GM18870 (cell line): ENCODE measurements around the gene SIRPB1.
"Not testable (repeated sequence)": the region's sequence is repeated elsewhere in the genome, so short reads cannot be mapped to it uniquely, and the experiment has no call there.

Source experiments
- ATAC-seq: cut with Tn5 transposase; IDR thresholded peaks from one replicate; pipeline ENCODE4 v1.9.1; 2021; ENCODE audit warnings: moderate library complexity; ENCODE audit not compliant: unreplicated experiment

The SIRPB1 gene

DNA sequence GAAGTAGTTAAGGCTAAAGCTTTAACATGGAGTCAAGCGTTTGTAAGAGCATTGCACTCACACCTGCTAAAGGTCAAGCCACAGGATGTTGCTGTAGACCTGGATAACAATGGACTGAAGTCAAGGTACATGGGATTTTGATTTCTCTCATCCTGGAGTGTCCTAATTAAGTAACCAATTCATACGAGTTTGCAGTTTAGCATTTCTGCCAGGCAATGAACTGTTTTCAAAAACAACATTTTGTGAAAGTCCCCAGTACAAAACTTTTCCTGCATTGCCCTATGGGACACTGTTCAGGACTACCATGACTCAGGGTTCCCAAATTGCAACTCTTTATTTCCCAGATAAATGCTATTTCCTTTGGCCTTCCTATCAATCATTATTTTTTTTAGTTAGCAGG, 17.4 kb upstream of the SIRPB1 start:
- no peak for ATAC-seq

DNA sequence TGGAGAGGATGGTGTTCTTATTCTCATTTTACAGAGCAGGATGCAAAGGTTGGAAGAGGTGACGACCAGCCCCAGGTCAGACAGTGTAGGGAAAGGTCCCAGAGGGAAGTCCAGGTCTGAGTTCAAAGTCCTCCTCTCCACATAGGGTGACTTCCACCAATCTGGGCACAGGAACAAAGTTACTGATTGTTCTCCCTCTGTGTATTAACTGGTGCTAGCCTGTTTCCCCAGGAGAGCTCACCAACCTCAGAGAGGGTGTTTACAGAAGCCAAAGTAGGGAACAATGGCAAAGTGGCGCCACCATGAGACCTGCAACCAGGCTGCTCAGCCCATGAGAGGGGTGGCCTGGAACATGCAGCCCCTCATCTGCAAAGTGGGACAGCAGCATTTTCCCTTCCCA, 16.8 kb upstream of the SIRPB1 start:
- ATAC-seq, result no peak

DNA sequence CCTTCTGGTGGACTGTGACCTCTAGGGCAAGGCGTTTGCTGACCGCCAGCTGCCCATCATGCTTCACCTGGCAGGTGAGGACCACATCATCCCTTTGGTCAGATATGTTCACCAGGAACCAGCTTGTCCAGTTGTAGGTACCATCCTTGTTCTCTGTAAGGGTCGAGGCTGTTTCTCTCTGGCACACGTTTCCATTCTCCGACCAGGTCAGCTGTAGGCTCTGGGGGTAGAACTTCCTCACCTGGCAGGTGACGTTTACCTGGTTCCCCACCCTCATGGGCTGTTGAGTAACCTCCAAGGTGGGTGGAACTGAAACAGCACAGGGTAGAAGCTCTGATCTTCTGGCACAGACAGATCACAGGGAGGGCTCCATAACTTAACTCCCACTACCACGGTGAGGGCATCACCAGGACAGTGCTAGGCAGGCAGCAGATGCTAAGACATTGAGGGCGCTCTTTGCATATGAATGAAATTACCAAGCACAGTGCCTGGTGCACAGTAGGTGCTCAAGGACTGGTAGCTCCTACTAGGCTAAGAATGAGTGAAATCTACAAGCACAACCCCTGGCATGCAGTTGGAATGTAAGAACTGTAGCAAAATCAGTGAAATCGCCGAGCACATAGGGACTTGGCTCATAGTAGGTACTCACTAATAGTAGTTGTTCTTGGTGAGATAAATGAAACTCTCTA, 15.6 kb upstream of the SIRPB1 start:
- ATAC-seq, result no peak

DNA sequence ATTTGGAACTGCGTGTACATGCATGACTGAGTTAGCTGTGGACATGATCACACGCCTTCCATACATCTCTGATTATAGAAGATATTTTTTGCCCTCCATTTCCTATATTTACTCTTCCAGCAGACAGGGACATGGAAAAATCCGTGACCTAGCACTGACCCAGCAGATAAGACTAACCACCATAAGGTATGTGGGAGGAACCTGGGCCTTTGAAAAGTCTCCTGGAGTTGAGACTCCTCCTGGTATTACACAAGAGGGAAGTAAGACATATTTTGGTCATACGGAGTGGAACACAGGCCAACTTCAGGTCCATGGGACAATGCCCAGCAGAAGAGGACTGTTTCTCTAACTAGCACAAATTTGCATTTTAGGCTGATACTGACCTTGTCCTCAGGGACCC, 13.7 kb upstream of the SIRPB1 start:
- no peak for ATAC-seq

DNA sequence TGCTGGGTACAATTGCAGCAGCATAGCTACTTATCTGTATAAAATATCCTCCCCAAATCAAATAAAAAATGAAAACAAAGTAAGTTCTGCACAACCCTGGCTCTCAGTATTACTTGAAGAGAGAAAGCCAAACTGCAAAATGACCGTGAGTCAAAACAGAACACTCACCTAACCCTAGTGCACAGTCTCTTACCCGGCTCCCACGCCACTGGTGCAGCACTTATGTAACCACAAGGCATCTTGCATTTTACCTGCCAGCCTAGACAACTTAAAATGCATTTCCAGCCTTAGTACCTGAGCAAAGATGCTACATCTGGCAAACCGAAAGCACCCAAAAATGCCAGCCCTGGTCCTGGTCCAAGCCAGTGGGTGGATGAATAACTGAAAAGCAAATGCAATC, 12.4 kb upstream of the SIRPB1 start:
- ATAC-seq, result no peak

DNA sequence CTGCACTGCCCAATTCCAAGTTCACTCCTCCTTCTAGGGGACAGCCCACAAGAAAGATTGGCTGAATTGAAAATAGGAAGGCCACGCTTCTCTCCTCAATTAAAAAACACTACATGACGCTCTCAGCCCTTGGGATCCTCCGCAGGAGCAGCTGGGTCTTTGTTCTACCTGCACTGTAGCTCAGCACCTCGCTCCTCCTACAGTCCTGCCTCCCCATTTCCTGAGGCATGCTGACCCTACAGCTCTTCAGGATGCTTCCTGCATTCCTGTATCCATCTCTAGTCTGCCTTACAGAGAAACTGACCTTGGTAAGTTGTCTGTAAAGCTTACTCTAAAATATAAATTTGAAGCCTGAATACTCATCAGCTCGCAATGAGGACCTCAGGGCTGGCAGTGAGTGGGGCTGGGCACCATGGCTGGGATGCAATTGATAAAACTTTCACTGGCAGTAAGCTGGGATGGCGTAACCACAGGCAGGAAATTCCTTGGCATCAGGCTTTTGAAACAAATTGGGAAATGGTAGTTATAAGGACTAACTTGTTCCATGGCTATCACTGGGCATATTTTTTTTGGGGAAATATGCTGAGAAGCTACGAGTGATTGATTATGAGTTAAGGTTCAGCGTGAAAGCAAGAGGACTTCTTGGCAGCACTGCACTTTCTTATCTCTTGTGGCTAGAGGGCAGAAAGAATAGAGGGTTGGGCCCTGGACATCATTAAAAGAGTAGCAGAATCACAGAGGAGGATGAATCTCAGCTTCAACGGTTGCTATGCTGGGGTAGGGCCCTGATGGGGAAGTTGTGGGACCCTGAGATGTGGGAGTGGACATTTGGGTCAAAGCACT, 11.7 kb upstream of the SIRPB1 start:
- ATAC-seq, result no peak

DNA sequence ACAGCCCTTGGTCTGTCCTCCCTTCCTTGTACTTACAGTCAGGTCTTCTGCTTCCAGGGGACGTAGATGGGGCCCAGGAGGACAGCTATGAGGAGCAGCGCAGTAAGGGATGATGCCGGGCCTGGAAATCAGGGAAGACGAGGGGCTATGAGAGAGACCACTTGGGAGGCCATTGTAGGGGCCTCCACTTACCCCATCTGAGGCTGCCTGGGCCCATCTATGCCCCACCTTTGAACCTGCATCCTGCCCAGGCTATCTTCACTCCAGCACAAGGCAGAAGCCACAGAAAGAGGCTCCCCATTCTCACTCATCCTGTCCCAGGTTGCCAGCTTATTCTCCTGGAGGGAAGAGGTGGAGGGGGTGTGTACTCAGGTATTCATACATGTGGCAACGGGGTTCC, 10.4 kb upstream of the SIRPB1 start:
- no peak for ATAC-seq

DNA sequence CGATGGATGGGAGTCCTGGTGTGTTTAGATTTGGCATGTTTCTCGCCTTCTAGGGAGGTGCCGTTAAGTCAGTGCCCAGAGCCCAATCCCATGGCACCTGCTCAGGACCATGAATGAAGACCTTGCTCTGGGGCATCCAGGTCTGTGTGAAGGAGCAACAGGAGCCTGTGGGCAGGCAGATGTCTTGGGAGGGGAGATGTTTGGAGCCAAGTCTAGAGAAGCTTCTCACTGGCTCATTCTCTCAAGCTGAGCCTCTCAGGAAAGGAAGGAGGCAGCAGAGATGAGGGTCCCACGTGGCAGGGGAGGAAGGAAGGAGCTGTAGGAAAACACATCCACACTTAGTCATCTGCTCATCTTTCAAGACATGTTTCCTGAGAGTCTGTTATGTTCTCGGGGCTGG, 9.5 kb upstream of the SIRPB1 start:
- no peak for ATAC-seq

DNA sequence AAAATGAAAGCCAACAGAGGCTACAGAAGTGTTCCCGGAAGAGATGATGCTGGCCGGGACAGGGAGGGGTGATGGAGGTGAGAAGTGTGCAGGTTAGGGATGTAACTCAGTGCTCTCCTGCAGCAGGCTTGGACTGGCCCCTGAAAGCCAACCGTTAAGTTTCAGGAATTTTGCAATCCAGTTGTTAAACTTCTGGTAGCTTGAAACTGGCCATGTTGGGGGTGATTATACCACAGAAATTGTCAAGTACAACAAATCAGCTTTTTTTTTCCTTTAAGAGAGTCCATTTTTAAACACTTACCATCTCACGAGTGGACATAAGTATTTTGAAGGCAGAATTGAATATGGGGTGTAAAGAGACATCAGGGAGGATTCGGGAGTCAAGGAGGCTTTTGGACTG, 8.8 kb upstream of the SIRPB1 start:
- no peak for ATAC-seq

DNA sequence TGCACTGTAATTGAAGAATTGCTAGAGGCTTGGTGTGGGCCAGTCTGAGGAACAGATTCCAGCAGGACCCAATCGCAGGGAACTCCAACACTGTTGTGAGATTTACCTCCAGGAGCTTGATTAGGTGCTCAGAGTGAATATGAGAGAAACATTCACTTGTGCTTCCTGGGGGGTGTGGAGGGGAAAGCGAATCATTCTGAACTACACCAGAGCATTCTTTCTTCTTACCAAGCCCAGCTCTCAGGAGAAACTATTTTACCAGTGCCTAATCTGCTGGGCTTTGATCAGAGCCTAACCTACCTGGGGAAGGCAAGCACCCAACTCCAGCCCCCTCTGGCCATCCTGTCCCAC, 7.4 kb upstream of the SIRPB1 start:
- no peak for ATAC-seq

DNA sequence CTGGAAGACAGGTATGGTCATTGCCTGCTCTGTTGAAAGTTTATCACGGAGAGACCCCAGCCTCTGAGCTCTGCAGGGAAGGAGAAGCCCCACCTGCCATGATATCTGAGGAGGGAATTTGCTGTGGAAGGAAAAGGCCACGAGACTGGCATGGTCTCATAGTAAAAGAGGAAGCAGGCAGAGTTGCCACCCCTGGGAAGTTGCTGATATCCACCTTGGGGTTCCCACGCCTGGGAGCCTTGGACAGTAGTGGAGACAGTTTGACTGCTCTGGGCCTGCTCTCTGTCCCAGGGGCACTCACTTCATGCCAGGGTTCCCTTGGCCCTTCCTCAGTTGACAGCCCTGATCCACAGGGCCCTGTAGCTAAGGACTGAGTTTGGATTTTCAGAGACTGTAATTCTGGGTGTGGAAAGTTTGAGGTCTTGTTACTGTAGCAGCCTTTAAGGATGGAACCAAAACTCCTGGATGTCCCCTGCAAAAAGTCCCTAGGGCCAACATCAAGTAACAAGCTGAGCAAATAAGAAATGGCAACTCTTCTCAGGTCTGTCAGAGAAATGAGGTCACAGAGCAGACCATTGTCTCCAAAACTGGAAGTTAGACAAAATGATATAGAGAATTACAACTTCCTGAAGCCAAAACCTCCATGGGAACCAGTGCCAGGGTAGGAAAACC, 6.9 kb upstream of the SIRPB1 start:
- no peak for ATAC-seq

DNA sequence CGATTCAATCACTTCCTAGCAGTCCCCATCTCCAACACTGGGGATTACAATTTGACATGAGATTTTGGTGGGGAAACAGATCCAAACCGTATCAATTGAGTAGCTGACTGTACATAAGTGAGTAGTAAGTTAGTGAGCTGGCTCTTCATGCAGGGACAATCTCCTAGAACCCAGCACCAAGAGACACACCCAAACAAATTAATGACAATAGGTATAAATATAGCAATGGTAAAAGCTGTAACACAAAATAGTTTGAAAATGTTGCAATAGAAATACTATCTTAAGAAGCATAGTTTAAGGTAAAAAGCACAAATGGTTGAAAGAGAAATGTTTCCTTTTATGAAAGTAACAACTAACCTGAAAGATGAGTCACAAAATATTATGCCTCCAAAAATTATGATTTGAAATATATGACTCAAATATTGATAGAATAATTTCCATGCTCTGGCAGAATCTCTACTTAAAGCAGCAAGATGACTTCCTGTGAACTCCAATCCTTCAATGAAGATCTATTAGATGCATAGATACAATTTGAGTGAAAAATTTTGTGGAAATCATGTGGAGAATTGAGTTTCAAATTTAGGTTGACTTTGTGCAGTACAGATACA, 5.4 kb upstream of the SIRPB1 start:
- no peak for ATAC-seq

DNA sequence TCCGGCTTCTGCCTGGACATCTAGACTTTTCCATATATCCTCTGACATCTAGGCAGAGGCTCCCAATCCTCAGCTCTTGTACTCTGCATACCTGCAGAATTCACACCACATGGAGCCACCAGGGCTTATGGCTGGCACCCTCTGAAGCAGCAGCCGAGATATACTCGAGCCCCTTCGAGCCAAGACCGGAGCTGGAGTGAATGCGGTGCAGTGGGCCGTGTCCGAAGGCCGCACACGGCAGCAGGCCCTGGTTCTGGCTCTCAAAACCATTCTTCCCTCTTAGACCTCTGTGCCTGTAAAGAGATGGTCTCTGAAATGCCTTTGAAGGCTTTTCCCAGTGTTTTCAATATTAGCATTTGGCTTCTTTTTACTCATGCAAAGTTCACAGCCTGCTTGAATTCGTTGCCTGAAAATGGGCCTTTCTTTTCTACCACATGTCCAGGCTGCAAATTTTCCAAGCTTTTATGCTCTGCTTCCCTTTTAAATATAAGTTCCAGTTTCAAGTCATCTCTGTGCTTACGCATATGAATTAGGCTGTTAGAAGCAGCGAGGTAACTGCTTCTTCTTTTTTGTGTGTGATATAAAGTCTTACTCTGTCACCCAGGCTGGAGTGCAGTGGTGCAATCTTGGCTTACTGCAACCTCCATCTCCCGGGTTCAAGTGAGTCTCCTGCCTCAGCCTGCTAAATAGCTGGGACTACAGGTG, 3.8 kb upstream of the SIRPB1 start:
- no peak for ATAC-seq

DNA sequence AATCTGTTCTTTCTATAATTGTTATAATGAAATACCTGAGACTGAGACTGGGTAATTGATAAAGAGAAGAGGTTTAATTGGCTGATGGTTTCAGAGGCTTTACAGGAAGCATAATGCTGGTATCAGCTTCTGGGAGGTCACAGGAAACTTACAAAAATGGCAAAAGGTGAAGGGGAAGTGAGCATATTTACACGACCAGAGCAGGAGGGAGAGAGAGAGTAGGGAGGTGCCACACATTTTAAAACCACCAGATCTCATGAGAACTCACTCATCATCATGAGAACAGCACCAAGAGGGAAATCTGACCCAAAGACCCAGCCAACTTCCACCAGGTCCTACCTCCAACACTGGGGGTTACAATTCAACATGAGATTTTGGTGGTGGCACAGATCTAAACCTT, 2.6 kb upstream of the SIRPB1 start:
- ATAC-seq, result no peak

DNA sequence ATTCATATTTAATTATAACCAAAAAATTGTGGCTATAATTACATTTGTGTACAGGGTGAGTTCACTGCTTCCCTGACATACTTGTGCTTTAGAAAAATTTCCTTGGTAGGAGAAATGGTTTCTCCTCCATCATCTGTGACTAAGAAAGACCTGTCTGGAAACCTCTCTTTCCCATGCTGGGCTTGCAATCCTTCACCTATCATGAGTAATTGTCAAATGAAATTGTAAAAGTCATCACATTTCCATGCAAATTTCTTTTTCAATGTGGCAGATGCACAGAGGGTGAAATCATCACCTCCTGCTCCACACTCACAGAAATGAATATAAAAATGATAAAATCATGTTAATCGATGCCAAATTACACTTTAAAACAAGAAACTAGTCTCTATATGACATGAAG, 1.5 kb upstream of the SIRPB1 start:
- no peak for ATAC-seq

DNA sequence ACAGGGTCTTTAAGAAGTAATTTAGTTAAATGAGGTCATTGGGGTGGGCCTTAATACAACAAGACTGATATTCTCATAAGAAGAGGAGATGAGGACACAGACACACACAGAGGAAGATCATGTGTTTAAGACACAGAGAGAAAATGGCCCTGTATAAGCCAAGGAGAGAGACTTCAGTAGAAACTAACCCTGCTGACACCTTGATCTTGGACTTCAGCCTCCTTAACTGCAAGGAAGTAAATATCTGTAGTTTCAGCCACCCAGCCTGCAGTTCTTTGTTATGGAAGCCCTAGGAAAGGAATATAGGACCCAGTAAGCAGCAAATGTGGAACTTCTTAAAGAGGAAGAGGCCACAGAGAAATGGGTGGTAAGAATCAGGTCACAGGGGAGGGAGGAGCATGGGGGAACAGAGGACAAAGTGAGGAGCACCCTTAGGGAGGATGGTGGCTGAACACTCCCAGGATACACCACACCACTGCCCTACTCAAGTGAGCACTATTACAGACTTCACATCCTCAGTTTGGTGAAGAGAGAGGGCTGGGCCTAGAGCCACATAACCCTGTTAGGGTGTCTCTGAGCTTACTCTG, 762 bp downstream of the SIRPB1 start:
- no peak for ATAC-seq

DNA sequence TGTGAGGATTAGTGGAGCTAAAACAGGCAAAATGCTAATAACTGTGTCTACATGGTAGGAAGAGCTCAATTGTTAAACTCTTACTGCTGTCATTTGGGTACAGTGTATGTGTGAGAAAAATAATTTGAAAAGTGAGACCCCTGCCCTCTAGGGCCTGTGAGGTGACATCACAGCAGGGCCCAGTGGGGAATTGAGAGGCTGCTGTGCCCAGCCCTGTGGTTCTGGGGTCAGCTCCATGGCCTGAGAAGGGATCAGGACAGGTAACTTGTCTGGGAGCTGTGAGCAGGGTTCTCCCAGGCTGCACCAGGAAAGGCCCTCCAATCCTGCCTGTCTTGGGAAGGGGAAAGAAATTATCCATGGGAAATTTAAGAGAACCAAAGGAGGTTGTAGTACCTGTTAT, 1.3 kb downstream of the SIRPB1 start:
- no peak for ATAC-seq

DNA sequence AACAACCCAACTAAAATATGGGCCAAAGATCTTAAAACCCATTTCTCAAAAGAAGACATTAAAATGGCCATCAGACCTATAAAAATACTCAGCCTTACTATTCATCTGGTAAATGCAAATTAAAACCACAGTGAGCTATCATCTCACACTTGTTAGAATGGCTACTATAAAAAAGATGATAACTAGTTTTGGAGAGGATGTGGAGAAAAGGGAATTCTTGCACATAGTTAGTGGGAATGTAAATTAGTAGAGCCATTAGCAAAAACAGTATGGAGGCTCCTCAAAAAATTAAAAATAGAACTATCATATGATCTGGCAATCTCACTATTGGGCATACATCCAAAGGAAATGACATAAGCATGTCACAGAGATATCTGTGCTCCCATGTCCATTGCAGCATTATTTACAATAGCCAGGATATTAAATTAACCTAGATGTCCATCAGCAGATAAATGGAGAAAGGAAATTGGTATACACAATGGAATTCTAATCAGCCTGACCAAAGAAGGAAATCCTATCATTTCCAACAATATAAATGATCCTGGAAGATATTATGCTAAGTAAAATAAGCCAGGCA, 2.9 kb downstream of the SIRPB1 start:
- ATAC-seq, result no peak

DNA sequence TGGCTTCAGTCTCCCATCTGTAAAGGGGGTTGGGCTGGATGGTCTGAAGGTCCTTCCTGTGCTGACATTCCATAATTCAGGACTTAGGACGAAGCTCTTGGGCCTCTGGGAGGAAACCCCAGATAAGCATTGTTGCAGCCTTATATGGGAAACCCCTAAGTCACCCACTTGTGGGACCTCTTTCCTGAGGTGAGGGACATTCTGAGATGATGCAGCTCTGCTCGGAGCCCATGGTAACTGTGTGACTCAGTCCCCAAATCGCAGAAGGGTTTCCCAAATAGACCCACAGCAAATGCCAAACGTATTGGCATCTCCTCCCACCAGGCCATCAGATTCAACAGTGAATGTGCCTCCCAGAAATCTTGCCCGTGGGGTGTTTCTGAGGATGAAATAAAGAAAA, 9.4 kb downstream of the SIRPB1 start:
- not testable (repeated sequence) for ATAC-seq

DNA sequence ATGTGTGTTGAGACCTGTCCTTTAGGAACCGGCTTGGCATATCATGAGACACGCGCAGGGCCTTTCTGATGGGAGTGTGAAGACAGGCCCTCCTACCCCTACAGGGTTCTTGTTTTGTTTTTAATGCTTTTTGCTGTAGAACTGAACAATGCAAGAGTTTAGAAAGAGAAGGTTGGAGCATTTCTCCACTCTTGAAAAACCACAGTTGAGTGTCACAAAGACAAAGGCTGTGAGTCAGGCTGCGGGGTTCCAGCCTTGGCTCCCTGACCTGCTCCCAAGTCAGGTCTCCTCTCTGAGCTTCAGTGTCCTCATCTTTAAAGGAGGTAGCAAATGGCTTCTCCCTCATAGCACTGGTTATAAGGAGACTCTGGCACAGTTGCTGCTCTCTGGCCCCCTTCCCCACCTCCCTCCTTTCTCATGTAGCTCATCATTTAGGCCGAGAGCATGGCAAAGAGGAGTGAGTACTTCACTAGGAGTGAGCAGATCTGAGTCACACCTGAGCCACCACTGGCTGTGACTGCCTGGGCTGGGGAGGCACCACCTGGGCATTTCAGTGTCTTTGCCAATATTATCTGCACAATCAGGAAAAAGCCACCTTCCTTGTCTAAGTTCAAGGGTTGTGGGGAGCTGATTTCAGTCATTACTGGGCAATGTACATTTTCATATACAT, 11.0 kb downstream of the SIRPB1 start:
- ATAC-seq, result not testable (repeated sequence)
